Activated T-cell treated with anti-CD3 and anti-CD28 coated beads, Interleukin-2, amount 50 U/mL, for 72 hours (primary cell): ENCODE data around the gene IFIT3. TPM values are rescaled to one million over a fixed set of nuclear protein-coding genes. Genes with fewer than 3 reads are reported as not detected.
"Not testable (repeated sequence)": the region's sequence is repeated elsewhere in the genome, so short reads cannot be mapped to it uniquely, and the experiment has no call there.

Source experiments
- ATAC-seq, 2 donors: fragments of 150-1000 bp; cut with Tn5 transposase; replicated peaks in 1 of 2; 2 replicates each; pipeline ENCODE4 v1.10.0; 2021; ENCODE audit warnings: moderate library complexity in 2 of 2, mild to moderate bottlenecking in 1 of 2
- DNase-seq, 2 donors: peaks; one replicate each; pipeline ENCODE4 v3.0.0; 2021 to 2022; ENCODE audit warnings: mixed read lengths in 1 of 2
- H3K27ac Mint-ChIP-seq: one replicate; pipeline ENCODE4 v1.8.0; 2022; ENCODE audit warnings: mild to moderate bottlenecking, moderate library complexity, mixed read lengths
- H3K27me3 Mint-ChIP-seq: one replicate; pipeline ENCODE4 v1.8.0; 2022; ENCODE audit warnings: low read depth, mixed read lengths
- H3K36me3 Mint-ChIP-seq, 2 donors: one replicate each; pipeline ENCODE4 v1.8.0; 2022; ENCODE audit warnings: mixed read lengths in 2 of 2, mild to moderate bottlenecking in 1 of 2; ENCODE audit not compliant: insufficient read depth in 2 of 2
- H3K4me1 Mint-ChIP-seq: one replicate; pipeline ENCODE4 v1.8.0; 2022; ENCODE audit warnings: low read depth, mixed read lengths
- H3K4me3 Mint-ChIP-seq, 2 donors: one replicate each; pipeline ENCODE4 v1.8.0; 2022; ENCODE audit warnings: mild to moderate bottlenecking in 2 of 2, mixed read lengths in 2 of 2, moderate library complexity in 2 of 2
- H3K9me3 Mint-ChIP-seq, 2 donors: one replicate each; pipeline ENCODE4 v1.8.0; 2022; ENCODE audit warnings: mixed read lengths in 2 of 2
- total RNA-seq, 2 donors: library from RNA; stranded (reverse); gene quantifications; one replicate each; pipeline ENCODE4 v1.2.3, GENCODE V29; 2022

IFIT3 gene
- total RNA-seq, 2 donors from 2014 or later: 6.7 to 19.5 TPM

DNA sequence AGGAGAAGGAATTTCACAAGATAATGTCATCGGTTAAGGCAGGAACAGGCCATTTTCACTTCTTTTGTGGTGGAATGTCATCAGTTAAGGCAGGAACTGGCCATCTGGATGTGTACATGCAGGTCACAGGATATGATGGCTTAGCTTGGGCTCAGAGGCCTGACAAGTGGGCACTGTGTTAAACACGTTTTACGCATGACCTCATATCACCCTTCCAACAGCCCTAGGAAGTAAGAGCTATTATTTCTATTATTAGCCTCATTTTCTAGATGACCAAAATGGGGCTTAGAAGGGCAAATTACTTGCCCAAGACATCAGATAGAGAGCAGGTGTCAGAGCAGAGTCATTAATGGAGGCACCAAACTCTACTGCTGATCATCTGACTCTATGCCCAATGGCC lies 2.2 kb downstream of the IFIT3 start:
- not testable (repeated sequence) for H3K9me3 Mint-ChIP-seq, H3K27ac Mint-ChIP-seq, H3K36me3 Mint-ChIP-seq, H3K4me3 Mint-ChIP-seq, ATAC-seq, DNase-seq
- Mint-ChIP-seq H3K4me1 (peaks cover 63% of the 10 kb centered on the region), H3K27me3 (peaks cover 49% of the 10 kb centered on the region)

DNA sequence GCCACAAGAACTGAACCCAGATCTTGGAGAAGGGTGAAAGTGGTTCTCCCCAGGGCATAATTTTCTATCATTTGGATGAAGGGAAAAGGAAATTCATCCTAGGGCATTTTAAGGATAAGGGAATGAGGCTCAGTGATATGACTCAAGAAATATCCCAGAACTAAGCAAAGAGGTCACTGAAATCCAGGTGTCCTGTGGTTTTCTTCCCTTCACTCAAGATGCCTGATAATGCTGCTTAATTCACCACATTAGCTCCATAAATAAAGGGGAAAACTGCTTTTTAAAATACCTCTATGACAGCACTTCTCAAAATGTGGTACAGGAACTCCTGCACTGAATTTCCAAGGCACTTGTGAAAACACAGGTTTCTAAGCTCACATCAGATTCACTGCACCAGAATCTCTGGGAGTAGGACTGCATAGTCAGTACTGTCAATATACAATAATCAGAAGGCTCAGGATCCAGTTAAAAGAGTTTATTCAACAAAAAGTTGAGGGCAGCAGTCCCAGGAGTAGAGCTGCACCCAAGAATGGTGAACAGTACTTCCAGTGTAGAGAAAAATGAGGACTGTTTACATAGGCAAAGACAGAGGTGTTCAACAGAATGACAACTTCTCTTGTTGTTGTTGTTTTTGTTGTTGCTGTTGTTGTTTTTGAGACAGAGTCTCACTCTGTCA lies 2.9 kb downstream of the IFIT3 start:
- H3K27ac Mint-ChIP-seq: no peak overlapping the region

DNA sequence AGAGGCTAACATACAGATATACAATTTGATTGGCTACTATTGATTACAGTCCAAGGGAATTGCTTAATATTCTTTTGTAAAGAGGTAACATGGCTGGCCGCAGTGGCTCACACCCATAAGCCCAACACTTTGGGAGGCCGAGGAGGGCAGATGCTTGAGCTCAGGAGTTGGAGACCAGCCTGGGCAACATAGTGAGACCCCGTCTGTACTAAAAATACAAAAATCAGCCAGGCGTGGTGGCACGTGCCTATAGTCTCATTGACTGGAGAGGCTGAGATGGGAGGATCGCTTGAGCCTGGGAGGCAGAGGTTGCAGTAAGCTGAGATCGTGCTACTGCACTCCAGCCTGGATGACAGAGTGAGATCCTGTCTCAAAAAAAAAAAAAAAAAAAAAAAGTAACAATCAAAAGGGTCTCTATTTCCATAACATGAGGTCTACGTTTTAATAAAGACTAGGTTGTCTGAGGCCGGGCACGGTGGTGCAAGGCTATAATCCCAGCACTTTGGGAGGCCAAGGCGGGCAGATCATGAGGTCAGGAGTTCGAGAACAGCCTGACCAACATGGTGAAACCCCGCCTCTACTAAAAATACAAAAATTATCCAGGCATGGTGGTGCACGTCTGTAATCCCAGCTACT lies 3.8 kb downstream of the IFIT3 start:
- peak overlapping the region; percentile 9 for H3K27ac Mint-ChIP-seq
- not testable (repeated sequence) for DNase-seq, ATAC-seq, H3K36me3 Mint-ChIP-seq, H3K9me3 Mint-ChIP-seq
- H3K27me3 Mint-ChIP-seq: peaks cover 57% of the 10 kb centered on the region
- H3K4me1 Mint-ChIP-seq: peaks cover 67% of the 10 kb centered on the region
- peak overlapping the region; percentile 73 to 79 for H3K4me3 Mint-ChIP-seq

More for the DNA sequence above, 2.9 kb downstream of the IFIT3 start:
- Mint-ChIP-seq H3K4me1 (peaks cover 67% of the 10 kb centered on the region), H3K27me3 (peaks cover 54% of the 10 kb centered on the region), H3K9me3 (no peaks in the 10 kb centered on the region), H3K4me3 (peak overlapping the region in 1 of 2 donors; percentile 65), H3K36me3 (peaks cover 0 to 2% of the 10 kb centered on the region in 2 donors)
- DNase-seq (no peak), ATAC-seq (no peak)

DNA sequence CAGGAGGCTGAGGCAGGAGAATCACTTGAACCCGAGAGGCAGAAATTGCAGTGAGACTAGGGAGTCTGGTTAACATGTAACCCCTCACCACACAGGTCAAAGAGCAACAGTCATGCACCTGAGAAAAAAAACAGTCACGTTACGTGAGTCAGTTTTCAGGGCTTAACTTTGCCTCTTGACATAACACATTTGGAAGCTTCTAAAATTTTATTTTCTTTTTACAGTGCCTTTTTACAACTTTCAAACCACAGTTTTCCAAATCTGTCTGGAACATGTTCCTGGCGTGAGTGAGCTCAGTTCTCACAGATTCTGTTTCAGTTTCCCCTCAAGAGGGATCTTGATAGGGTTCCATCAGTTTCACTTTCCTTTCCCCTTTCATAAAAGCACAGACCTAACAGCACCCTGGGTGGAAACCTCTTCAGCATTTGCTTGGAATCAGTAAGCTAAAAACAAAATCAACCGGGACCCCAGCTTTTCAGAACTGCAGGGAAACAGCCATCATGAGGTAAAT lies 4.4 kb downstream of the IFIT3 start:
- H3K4me1 Mint-ChIP-seq: peaks cover 73% of the 10 kb centered on the region
- peaks cover 57% of the 10 kb centered on the region for H3K27me3 Mint-ChIP-seq
- peak overlapping the region; percentile 73 to 79 for H3K4me3 Mint-ChIP-seq
- peak overlapping the region; percentile 9 for H3K27ac Mint-ChIP-seq
- DNase-seq (peak; percentile 27 to 29), ATAC-seq (peak; percentile 42 to 47)
- peaks cover 0 to 2% of the 10 kb centered on the region in 2 donors for H3K36me3 Mint-ChIP-seq
- no peaks in the 10 kb centered on the region for H3K9me3 Mint-ChIP-seq

DNA sequence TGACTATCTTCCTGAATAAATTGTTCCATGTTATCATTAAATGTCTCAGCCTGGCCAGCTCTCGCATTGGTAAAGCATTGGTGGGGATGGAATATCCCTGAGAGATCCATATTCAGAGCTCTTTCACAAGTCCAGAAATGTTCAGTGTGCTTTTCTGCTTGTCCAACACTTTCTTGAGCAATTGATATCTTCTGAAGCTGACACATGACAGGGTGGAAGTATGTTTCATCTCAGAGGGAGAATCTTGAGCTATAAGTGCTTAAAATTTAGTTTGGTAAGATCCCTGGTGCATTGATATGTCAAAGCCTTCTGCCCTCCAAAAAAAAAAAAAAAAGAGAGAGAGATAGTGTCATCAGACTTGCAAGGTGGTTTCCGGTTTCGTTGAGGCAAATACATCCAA lies 7.4 kb downstream of the IFIT3 start:
- Mint-ChIP-seq H3K4me1 (peaks cover 56% of the 10 kb centered on the region), H3K27ac (no peak overlapping the region), H3K36me3 (no peaks in the 10 kb centered on the region), H3K27me3 (peaks cover 46% of the 10 kb centered on the region), H3K4me3 (no peak overlapping the region), H3K9me3 (no peaks in the 10 kb centered on the region)
- no peak for ATAC-seq
- DNase-seq: no peak

DNA sequence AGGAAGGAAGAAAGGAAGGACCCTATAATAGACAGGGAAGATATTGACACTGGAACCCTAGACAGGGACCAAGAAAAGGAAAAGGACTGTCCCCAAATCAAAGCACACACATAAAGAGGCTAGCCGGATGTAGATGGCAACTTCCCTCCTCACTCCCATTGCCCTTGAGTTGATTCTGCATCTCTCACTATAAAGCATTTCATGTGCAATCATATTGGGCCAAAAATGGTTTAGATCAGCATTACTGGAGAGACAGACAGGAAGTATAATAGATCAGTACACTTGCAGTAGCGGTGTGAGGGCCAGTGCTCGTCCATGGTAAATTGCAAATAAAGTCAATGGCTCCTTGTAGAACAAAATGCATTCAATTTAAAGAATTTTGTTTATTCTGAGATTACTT lies 8.4 kb downstream of the IFIT3 start:
- Mint-ChIP-seq H3K4me1 (peaks cover 51% of the 10 kb centered on the region), H3K36me3 (no peaks in the 10 kb centered on the region), H3K27me3 (peaks cover 45% of the 10 kb centered on the region), H3K9me3 (no peaks in the 10 kb centered on the region), H3K27ac (no peak overlapping the region), H3K4me3 (no peak overlapping the region)
- ATAC-seq (no peak), DNase-seq (no peak)

DNA sequence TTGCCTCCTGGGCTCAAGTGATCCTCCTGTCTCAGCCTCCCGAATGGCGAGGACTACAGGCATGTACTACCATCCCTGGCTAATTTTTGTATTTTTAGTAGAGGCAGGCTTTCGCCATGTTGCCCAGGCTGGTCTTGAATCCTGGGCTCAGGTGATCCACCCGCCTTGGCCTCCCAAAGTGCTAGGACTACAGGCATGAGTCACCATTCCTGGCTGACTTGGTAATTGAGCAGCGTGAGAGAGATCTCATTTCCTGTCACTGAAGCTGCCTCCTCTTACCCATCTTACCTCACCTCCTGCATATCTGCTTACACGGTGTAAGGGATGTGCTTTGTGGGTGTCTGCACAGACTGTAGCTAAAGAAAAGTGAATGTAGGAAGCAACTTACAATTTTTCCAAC lies 9.7 kb downstream of the IFIT3 start:
- Mint-ChIP-seq H3K9me3 (no peaks in the 10 kb centered on the region), H3K27me3 (peaks cover 48% of the 10 kb centered on the region), H3K4me1 (peaks cover 38% of the 10 kb centered on the region), H3K27ac (no peak overlapping the region), H3K4me3 (no peak overlapping the region), H3K36me3 (no peaks in the 10 kb centered on the region)
- peak; percentile 45 to 49 for DNase-seq
- ATAC-seq: peak; percentile 39 to 65

DNA sequence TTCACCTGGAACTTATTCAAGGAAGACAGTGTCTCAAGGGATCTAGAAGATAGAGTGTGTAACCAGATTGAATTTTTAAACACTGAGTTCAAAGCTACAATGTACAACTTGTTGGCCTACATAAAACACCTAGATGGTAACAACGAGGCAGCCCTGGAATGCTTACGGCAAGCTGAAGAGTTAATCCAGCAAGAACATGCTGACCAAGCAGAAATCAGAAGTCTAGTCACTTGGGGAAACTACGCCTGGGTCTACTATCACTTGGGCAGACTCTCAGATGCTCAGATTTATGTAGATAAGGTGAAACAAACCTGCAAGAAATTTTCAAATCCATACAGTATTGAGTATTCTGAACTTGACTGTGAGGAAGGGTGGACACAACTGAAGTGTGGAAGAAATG lies 10.9 kb downstream of the IFIT3 start:
- H3K36me3 Mint-ChIP-seq: no peaks in the 10 kb centered on the region
- H3K27ac Mint-ChIP-seq: no peak overlapping the region
- peaks cover 26% of the 10 kb centered on the region for H3K4me1 Mint-ChIP-seq
- H3K27me3 Mint-ChIP-seq: peaks cover 52% of the 10 kb centered on the region
- no peak for ATAC-seq
- H3K4me3 Mint-ChIP-seq: no peak overlapping the region
- H3K9me3 Mint-ChIP-seq: no peaks in the 10 kb centered on the region
- DNase-seq: no peak

DNA sequence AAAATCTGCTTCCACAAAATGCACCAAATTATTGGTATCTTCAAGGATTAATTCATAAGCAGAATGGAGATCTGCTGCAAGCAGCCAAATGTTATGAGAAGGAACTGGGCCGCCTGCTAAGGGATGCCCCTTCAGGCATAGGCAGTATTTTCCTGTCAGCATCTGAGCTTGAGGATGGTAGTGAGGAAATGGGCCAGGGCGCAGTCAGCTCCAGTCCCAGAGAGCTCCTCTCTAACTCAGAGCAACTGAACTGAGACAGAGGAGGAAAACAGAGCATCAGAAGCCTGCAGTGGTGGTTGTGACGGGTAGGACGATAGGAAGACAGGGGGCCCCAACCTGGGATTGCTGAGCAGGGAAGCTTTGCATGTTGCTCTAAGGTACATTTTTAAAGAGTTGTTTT lies 12.1 kb downstream of the IFIT3 start:
- Mint-ChIP-seq H3K27me3 (peaks cover 61% of the 10 kb centered on the region), H3K27ac (no peak overlapping the region), H3K36me3 (no peaks in the 10 kb centered on the region), H3K4me3 (no peak overlapping the region), H3K9me3 (no peaks in the 10 kb centered on the region), H3K4me1 (peaks cover 19% of the 10 kb centered on the region)
- ATAC-seq (no peak), DNase-seq (no peak)

DNA sequence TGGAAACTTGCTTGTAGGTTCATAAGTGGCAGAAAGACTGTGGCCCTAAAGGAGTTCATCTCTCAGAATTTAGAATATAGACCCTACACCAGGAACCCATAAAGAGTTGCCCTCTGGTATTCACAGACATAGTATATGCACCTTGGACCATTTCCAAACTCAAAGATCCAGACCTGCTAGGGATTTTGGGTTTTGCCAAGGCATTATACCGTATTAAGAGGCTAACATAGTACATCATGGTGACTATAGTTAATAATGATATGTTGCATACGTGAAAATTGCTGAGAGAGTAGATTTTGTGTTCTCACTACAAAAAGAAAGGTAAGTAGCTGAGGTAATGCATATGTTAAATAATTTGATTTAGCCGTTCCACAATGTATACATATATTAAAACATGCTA lies 13.9 kb downstream of the IFIT3 start:
- Mint-ChIP-seq H3K9me3 (no peaks in the 10 kb centered on the region), H3K27ac (no peak overlapping the region), H3K36me3 (no peaks in the 10 kb centered on the region), H3K27me3 (peaks cover 58% of the 10 kb centered on the region), H3K4me1 (peaks cover 13% of the 10 kb centered on the region), H3K4me3 (no peak overlapping the region)
- DNase-seq (no peak), ATAC-seq (no peak)

DNA sequence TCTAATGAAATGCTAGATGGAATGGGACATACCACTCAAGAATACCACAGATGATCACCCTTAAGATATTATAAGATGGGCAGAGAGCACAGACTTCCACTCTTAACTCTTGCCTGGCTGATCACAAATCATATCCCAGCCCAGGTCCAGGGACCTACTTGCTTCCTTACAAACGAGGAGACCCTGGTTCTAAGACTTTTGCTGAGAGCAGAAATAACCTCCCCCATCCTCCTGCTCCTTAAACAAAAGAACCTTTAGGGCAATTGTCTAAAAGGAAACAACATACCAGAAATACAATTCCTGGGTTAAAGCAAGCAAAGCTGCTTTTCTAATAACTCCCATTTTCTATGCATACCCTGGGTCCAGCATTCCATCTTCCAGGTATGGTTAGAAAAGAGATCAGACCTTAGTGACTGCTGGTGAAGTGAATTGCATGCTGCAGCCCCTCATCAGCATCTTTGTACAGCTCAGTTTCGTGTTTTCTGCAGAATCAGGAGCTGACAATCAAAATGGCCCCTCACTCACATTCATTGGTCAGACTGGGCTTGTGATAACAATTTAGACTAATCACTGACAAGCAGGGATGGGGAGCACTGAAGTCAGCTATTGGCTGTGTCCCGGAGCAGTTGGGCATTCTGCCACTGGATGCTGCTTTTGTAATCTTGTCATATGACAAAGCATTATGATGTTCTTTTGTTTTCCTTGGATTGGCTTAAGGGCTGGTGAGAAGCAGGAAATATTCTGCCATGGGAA lies 14.6 kb downstream of the IFIT3 start:
- peaks cover 61% of the 10 kb centered on the region for H3K27me3 Mint-ChIP-seq
- H3K27ac Mint-ChIP-seq: no peak overlapping the region
- H3K4me1 Mint-ChIP-seq: peaks cover 6% of the 10 kb centered on the region
- H3K9me3 Mint-ChIP-seq: no peaks in the 10 kb centered on the region
- ATAC-seq (no peak), DNase-seq (no peak)
- no peak overlapping the region for H3K4me3 Mint-ChIP-seq
- no peaks in the 10 kb centered on the region for H3K36me3 Mint-ChIP-seq

DNA sequence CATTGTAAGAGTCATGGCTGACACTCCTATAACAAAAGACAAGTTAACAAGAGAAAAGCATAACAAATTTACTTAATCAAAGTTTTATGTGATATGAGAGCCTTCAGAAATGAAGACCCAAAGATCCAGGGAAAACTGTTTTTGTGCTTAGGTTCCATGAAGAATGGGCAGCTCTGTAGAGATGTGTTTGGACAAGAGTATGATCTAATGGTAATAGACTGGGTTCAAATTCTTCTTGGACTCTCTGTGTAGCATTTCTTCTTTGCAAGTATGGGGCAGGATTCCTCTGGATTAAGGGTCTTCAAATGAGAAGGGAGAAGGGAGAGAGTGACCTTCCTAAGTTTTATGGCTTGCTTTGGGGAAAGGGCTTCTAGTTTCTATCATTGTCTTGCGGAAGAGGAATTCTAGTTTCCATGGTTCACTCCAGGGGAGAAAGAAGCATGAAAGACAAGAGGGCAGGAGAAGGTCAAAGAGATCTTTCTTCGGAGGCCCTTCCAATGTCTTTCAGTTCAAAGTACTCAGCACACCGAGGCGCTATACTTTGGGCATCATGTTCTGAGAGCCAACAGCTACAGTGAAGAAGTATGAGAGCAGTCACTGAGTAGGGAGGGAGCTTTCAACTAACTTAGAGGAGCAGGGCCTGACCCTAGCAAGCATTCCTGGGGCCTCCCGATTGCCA lies 15.4 kb downstream of the IFIT3 start:
- DNase-seq (no peak), ATAC-seq (no peak)
- Mint-ChIP-seq H3K36me3 (no peaks in the 10 kb centered on the region), H3K27me3 (peaks cover 61% of the 10 kb centered on the region), H3K4me3 (no peak overlapping the region), H3K9me3 (no peaks in the 10 kb centered on the region), H3K4me1 (peaks cover 6% of the 10 kb centered on the region), H3K27ac (no peak overlapping the region)

DNA sequence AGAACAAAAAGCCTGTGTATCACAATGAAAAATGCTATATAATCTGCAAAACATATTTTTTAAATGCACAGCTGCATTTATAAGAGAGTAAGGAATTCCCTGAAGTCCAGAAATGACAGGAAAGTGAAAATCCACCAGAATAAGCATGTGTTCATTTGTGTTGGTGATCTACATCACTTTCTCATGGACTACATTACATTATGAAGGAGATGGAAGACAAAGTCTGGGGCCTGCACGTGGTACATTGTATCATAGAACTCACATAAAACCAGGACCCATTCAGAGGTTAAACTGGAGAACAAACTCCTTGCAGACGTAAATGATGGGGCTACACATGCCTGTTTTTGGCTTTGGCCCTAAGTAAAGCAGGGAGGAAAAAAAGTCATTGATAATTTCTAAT lies 16.4 kb downstream of the IFIT3 start:
- ATAC-seq (no peak), DNase-seq (no peak)
- Mint-ChIP-seq H3K27me3 (peaks cover 59% of the 10 kb centered on the region), H3K4me3 (no peak overlapping the region), H3K36me3 (no peaks in the 10 kb centered on the region), H3K9me3 (no peaks in the 10 kb centered on the region), H3K4me1 (peaks cover 8% of the 10 kb centered on the region), H3K27ac (no peak overlapping the region)
